ENCODE results near the gene GPD1L. TPM values are rescaled to one million over a fixed set of nuclear protein-coding genes. Genes with fewer than 3 reads are reported as not detected.

The GPD1L gene
- total RNA-seq (2022; extraction: Qiagen RNA extraction; ENCODE audit: low read depth): 11.9 to 19.6 TPM (median 19.0 TPM) in 5 replicates

DNA sequence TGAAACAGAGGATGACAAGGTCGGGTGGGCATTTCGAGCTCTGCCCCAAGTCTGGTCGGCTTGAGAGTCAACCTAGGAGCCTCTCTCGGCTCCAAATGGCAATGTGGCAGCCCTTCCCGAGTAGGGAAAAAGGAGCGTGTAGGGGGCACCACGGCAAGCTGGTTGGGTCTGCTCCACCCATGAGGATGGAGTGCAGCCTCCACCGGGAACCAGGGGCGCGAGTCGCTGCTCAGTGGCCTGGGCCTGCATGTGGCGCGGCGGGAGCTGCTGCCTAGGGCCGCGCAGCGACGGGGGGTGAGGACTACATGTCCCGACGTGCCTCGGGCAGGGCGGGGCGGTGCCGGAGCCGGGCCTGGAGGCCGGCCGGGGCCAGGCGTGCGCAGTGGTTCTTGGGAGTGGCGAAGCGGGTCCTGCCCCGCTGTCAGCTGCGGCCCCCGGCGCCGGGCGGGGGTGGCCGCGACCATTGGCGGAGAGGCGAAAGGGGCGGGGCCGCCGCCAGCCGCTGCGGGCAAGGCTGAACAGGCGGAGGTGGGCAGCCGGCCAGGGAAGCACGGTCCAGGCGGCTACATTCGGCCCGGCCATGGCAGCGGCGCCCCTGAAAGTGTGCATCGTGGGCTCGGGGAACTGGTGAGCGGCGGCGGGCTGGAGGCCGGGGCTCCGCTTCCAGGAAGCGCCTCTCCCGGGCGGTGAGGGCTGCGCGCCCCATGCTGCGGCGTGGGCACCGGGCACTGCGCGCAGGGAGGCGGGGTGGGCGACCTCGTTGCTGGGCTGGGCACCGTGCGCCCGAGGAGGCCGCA, at the start of gene GPD1L:
Gene GPD1L, plus strand, starts transcription at position 489 of the 797 bp plus-strand sequence. Its CDS starts 92 bp downstream, at position 581.

Other genes starting within 250 kb of the GPD1L start
- gene OSBPL10, start 125.4 kb upstream of the GPD1L start, total RNA-seq (2022; extraction: Qiagen RNA extraction; ENCODE audit: low read depth): 14.6 to 19.0 TPM (median 15.8 TPM) in 5 replicates
- gene ZNF860, start 124.9 kb upstream of the GPD1L start, total RNA-seq (2022; extraction: Qiagen RNA extraction; ENCODE audit: low read depth): 0.95 to 2.1 TPM (median 1.2 TPM) in 5 replicates
- 6.4 to 11.0 TPM (median 10.8 TPM) in 5 replicates for gene CMTM8, start 132.1 kb downstream of the GPD1L start, total RNA-seq (2022; extraction: Qiagen RNA extraction; ENCODE audit: low read depth)

Data from A549 treated with RU486 at 1 μM for 4 hours (cell line).